ENCODE data around the gene ZDHHC22.
A peak's percentile ranks its signal among the peaks of the same experiment; 100 is the strongest.

The ZDHHC22 gene

DNA sequence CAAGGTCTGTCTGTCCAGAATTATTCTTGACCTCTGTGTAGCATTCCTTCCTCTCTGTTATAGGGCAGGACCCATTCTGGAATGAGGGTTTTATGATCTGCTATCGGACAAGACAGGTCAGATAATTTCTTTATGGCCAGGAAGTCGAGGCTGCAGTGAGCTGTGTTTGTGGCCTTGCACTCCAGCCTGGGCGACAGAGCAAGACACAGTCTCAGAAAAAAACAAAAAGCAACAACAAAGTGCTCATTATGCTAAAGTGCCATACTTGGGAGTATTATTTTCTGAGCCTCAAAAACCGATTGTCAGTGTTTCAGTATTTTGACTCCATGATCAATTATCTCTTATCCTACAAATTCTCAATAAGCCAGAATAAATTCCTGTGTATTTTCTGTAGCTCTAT lies 39.4 kb downstream of the ZDHHC22 start:
- DNase-seq = no peak

DNA sequence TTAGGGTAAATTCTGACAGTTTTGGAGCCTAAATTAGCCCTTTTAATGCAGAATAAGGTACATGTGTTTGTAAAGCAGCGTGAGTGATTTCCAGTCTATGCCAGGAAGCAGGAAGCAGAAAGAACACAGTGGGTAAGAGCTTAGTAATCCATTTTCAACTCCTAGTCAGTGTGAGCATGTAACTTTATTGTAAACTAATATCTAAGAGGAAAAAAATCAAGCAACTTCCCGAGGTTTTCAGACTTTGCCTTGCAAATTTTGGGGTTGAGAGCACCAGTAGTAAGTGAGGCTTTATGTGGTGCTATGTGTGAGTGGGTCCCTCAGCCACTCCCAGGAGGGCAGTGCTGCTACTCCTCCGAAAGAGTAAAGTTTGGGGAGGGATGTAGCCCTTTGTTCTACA lies 40.6 kb downstream of the ZDHHC22 start:
- no peak for DNase-seq

DNA sequence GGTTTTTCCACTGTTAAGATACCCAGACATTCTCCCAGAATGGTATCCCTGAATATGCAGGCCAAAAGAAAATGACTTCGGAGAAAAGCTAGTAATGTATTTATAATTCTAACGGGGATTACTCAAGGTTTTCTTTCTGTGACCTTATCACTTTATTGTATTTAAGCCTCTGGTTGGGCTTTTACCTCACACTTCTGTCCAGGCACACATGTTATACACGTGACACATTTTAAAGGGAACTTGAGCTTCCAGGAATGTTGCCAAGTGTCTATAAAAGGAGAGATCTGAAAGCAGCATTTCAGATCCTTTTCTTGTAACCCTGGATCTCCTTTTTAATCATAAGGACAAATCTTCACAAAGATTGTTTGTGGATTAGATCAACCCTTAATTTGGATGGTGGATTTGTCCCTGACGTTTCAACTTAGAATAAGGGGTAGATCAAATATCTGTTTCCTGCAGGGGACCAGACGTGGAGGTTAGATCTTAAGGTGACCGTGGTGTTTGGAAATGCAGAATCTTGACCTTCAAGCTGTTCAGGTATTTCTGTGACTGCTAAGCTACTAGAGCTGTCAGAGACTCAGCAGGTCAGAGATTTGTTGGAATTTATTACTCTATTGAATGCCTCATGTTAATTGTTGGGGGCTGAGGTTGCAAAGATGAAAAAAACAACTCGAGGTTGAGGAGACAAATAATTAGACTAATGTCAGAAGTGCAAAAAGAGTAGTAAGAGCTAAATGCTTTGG lies 42.0 kb downstream of the ZDHHC22 start:
- DNase-seq = no peak

DNA sequence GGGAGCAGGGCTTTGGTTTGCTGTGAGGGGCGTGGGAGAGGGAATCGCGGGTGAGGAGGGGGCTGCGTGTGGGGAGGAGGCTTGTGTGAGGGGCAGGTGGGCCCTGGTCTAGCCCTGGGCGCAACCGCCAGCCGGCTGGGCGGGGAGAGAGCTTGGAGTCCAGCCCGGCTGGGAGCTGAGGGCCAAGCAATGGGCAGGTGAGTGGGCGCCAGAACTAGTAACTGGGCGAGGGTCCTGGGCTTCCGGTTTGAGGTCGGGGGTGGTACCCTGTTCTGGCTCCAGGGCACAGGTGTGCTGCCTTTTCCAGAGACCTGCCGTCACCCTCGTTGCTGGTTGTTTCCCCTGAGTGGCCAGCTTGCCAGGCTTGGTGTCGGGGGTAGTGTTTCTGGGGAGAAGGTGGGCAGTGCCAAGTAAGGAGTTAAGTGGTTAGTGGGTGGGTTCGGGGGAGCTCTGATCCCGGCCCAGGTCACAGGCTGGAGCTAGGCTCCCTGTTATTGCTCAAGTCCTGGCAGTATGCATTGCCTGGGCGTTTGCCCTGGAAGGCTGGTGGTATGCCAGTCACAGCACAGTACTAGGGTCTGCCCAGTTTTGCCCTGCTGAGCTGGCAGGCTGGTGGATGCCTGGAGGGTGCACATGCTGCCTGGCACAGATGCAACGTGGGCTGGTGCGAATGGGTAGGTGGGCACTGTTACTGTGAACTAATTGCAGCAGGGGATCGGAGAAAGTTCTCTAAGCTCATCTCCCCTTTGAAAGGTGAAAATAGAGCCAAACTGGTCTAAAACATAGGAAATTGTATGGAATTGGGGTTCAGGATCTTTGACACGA lies 42.9 kb downstream of the ZDHHC22 start:
- no peak for DNase-seq

DNA sequence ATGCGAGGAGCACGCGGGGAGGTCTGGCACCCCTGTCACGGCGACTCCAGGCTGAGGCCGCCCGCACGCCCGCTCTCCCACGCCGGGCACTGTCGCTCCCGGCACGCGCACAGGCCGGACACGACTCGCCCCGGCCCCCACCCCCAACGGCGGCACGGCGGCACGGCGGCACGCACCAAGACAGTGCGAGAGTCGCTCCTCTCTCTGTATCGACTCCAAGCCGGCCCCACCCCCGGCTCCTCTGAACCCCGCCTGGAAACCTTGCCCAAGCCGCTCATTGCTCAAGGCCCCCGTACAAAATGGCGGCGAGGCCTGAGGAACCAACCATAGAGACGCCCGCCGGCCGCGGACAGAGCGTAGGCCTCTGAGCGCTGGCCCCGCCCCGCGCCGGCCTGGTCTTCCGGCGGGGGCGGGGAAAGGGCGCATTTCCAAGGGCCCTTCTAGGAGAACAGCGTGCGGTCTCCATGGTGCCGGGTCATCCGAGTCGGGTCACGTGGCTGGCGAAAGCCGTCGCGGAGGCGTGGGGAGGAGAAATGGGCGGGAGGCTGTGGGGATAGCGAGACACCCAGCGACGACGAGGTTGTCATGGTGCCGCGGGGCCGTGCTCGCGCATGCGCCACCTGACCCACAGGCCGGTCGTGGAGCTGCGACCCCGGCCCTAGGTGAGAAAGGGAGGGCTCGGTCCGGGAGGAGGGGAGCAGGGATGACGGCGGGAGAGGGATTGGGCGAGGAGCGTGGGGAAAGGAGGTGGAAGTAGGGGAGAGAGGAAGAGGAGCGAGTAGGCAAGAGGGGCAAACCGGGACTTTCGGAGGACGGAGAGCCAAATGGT lies 43.7 kb downstream of the ZDHHC22 start, which contains the start of gene CIPC:
Gene CIPC, plus strand, starts transcription at position 559 of the 829 bp plus-strand sequence. CDS start 7,451 bp downstream, outside the sequence.
- DNase-seq = peak; percentile 98

DNA sequence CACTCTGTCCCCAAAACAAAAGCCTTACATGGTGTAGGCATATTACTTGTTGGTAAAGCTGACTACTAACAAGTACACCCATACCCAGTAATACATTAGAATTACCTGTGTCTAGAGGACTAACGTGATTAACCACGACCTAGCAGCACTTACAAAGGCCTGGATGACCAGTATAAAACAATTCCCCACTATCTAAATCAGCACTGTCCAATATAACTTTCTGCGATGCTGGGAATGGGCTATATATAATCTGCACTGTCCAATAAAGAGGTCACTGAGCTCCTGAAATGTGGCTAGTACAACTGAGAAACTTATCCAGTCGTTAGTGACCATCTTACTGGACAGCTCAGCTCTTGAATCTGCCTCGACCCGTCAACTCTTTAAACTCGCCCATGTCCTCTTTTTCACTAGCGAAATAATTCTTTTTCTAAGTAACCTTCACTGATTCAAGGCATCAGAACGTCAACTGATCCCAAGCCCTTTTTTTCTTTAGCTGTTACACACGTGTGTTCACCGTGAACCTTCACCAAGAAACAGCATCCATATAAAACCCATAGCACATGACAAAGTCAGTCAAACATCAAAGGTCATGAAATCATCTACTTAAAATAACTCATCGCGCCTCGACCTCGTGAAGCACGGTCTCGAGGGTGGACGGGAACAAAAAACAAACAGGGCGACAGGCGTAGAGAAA lies 44.4 kb downstream of the ZDHHC22 start:
- peak in 1 of 2 experiments; percentile 36 for DNase-seq

DNA sequence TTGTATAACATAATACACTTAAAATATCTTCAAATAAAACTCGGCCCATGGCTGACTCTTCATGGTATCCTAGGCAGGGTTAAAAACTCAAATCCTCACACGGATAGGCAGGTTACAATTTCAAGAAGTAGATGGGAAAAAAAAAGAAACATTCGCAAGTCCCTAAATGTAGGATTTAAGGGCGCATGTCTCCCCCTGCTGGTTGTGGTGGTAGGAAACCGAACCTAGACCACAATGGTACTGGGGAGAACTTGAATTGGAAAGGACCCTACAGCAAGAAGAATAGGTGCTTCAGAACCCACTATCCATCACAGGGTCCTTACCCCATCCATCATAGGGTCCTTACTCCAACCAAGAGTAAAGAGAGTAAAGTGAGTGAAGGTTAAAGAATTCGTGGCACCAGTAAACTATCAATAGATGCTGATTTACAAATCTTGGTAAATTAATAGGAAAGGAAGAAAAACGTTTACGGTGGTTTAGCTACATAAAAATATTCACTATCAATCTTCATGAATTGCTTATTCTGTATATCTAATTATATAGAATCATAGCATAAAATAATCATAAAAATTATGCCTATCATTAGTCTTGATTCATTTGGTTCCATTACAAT lies 46.8 kb downstream of the ZDHHC22 start:
- DNase-seq = peak; percentile 67 to 78

DNA sequence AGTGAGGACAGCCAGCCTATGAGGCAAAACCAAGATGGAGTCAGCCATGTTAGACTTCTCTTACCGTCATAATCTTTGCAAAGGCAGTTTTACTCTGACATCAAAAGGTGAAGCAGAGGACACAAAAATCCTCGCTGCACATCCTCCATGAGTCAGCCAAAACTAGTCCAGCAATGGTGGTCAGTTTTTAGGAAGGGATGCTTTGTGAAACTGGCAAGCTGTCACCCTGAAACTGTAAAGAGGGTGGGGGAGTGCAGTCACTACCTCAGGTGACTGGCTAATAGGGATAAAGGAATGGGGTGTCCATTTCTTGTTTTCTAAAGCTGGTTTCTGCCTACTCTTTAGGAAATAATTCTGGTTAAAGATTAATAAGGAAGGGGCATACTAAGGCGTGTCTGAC lies 48.9 kb downstream of the ZDHHC22 start:
- no peak for DNase-seq

DNA sequence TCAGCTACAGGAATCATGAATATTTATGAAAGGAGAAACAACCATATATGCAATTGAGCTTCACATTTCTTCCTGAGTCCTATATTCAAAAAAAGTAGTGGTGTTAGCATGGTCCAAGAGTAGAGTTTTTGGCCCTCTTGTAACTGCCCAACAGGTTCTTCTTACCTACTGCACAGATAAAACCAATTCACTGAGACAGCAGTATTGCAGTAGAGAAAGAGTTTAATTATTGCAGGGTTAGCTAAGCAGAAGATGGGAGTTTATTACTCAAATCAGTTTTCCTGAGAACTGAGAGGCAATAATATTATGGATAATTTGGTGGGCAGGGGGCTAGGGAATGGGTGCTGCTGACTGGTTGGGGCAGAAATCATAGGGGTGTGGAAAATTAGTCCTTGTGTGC lies 50.1 kb downstream of the ZDHHC22 start:
- no peak for DNase-seq

DNA sequence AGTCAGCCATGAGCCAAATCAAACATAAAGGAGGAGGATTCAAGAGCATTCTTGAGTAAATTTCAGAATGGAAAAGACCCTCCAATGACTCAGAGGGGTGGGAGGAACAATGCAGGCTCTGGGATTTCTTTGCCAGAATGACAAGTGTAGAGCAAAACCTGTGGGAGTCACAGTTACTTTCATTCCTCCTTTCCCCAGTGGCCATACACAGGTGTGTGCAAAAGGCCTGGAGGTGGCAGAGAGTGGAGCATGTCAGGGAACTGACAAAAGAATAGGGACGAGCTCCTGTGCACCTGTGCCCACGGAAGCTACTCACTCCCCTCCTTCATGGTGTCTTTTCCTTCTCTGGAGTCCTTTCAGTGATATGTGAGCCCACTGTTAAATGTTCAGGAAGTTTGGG lies 52.9 kb downstream of the ZDHHC22 start:
- DNase-seq = no peak

DNA sequence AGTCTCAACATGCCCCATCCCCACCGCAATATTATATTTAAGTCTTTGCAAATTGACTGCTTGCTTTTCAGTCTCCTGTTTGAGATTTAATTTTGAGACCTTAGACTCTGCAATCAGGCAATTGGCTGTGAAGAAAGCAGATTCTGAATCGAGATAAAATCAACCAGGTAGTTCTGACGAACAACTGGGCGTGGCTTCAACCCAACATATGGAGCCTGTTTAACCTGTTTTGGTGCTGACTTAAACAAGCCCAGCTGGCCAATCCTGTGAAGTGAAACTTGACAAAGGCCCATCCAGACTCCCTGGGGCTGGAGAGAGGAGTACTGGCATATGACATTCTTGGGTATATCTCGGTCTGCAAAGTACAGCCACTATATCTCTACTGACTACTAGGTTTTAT lies 53.4 kb downstream of the ZDHHC22 start:
- DNase-seq = no peak

DNA sequence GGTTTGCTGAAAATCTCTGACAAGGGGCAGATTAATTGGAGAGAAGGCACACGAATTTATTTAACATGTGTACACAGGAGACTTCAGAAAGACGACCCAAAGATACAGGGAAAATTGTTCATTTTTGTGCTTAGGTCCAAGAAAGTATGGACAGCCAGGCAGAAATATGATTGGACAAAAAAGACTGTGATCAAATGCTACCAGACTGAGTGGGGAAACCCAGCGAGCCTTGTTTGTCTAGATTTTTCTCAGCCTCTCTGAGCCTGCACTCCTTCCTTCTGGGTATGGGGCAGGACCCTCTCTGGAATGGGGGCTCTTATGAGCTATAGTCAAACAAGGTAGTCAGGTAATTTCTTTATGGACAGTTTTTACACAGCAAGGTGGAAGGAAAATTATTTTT lies 54.0 kb downstream of the ZDHHC22 start:
- no peak for DNase-seq

DNA sequence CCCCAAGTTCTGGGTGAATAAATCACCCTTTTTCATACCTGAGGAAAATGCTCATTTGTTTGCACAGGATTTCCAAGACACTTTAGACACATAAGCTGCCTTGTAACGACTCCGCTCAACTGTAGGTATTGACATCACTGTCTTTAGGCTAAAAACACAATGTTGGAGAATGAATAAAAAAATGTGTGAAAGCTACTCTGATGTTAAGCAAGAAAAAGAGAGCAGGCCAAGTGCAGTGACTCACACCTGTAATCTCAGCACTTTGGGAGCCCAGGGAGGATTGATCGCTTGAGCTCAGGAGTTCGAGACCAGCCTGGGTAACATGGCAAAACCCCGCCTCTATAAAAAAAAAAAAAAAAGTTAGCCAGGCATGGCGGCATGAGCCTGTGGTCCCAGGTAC lies 54.6 kb downstream of the ZDHHC22 start:
- no peak for DNase-seq

DNA sequence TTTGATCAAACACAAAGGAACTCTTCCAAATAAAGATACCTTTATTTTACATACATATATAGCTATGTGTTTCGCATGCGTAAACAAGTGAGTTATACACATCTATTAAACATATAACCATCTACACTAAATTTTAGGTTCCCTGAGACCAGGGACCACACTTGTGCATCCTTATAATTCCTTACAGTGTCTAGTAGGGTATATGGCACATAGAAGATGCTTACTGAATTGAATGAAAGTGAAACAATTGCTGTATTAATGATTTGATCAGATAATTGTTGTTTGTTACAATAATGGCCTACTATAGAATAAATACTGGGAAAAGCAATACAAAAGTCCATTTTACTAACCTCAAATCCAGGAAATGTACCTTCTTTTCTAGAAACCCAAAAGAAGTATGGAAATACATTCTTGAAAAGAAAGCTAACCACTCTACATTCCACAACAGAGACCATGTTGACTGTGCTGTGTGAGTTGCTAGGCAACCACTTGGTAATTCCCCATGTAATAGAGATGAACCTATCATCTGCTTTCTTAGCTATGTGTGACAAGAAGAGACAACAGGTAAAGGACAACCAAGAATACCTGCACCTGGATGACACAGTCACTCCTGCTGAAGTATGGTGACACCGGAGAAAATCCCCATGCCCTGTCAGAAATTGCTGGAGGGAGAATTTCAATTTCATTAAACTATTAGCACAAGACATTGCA lies 55.4 kb downstream of the ZDHHC22 start:
- no peak for DNase-seq

DNA sequence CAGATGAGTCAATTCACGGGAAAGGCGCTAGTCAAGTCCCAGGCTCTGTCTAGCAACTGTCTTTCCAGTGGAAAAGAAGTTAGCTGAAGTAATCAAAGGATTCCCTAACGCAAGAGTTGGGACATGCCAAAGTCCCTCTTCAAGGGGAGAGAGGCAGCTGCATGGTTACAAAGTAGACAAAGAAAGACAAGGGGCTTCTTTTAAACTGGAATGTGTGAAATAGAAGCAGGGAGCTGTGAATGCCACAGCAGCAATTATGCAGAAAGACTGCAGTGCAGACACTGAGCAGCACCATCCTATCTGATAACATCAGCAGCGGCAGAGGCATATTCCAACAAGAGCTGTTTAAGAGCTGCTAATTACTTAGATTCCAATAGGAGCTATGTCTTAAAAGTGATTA lies 56.1 kb downstream of the ZDHHC22 start:
- no peak for DNase-seq

DNA sequence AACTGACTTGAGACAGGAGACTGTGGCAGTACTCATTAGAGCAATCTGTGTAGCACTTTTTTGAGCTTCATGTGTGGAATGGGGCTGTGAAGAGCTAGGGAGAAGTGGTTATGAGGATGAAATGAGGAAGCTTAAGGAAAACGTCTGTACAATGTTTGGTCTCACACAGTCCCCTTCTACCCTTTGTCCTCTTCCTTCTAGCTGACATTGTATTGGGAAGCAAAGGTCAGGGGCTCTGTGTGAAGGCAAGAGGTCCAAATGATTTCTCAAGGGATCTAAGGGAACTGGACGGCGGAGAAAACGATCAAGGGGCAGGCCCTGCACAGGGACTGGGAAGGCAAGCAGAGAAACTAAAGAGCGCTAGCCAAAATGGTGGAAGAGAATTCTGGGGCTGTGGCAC lies 56.6 kb downstream of the ZDHHC22 start:
- DNase-seq = no peak

DNA sequence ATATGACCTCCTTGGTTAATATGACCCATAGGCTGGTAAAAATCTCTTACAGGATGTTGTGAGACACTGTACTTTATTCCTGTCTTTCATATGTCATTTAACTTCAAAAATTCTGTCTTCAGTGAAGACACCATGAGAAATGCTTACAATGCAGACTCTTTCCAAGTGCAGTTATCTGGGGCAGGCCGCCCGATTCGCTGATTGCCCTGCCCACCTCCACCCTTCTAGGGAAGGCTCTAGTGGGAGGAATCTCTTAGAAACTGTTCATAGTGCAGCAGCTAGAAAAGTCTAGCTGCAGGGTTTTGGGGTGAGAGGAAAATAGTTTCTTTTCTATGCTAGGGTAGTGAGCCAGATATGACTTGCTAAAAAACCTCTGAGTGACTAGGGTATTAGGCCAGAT lies 58.5 kb downstream of the ZDHHC22 start:
- DNase-seq = no peak

DNA sequence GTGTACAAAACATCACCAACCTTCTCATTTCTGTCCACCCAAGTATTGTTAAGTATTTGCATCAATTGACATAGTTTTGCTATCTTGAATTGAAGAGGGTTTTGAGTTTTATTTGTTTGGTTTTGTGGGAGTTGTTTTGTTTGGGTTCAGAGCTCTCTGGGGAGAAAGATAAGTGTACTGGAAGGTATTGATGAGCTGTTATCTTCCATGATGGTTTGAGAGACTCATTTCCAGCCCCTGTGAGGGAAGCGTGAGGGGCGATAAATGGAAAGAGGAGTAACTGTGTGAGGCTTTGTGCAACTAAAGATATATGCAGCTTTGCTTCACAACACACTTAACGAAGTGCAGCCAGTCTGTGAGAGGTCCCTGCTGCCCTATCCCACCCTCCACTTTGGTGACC lies 59.2 kb downstream of the ZDHHC22 start:
- DNase-seq = no peak
